Stimulated activated CD4-positive, alpha-beta T cell treated with anti-CD3 and anti-CD28 coated beads, Interleukin-12 subunit alpha, Interleukin-12 subunit beta, amount 100 ng/mL, for 24 hours (primary cell): Measurements from ENCODE around the gene FGFRL1.

Experiments
- DNase-seq, 2 experiments: peaks; one replicate each; pipeline ENCODE4 v3.0.0-alpha.2; 2020; ENCODE audit warnings: low read depth in 2 of 2

Gene FGFRL1

DNA sequence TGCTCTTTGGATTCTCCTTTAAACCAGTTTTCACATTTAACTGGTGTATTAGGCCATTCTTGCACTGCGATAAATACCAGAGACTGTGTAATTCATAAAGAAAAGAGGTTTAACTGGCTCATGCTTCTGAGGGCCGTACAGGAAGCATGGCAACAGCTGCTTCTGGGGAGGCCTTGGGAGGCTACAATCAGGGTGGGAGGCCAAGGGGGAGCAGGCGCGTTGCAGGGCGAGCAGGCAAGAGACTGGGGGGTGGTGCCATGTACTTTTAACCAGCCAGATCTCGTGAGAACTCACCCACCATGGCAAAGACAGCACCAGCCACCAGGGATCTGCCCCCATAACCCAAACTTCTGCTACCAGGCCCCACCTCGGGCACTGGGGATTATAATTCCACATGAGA is 63.8 kb downstream of the FGFRL1 start:
- DNase-seq: no peak

DNA sequence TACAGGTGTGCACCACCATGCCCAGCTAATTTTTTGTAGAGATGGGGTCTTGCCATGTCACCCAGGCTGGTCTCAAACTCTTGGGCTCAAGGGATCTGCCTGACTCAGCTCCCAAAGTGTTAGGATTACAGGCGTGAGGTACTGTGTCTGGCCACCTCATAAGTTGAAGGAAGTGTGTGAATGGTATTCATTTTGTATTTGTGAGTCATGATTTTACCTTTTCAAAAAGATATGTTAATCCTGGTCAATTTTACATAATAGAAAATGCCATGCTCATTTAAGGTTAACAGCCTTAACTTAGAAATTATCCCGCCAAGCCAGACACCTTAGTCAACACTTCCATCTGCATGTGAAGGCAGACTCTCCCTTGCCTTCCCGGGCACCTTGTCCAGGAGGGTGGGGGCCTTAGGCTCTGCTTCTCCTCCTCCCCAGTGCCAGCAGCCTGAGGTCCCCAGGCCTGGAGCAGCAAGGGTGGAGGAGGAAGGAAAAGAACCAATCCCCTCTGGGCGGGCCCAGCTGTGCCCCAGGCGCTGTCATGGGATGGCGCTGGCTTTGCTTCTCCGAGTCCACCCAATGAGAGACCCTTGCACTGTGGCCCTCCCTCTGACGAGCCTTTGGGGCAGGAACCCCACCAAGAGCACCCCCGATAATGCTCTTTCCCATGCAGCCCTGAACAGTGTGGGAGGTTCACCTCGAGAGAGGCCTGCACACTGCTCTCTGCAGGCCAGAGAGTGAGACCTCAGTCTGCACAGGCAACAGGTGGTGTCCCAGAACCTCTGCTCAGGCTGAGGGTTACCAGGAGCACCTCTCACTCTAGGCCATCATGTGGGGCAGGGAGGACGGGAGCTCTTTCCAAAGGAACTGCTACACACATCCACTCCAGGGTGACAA is 64.6 kb downstream of the FGFRL1 start:
- DNase-seq: no peak
